Measurements from ENCODE around the gene TLDC2.
"Not testable (repeated sequence)": the region's sequence is repeated elsewhere in the genome, so short reads cannot be mapped to it uniquely, and the experiment has no call there.

Gene TLDC2

GRCh38 chr20:36895036-36895435, 19.1 kb downstream of the TLDC2 start:
- Histone ChIP-seq H3K4me1 (ENCODE audit: control insufficient read depth, insufficient read depth, low read length) (no peaks in the 10 kb centered on the region), H3K9me3 (ENCODE audit: control insufficient read depth, insufficient read depth, low read length) (no peaks in the 10 kb centered on the region), H3K9ac (ENCODE audit: low read depth, low read length) (no peak overlapping the region), H3K4me3 (ENCODE audit: low read depth, low read length) (no peak overlapping the region), H3K36me3 (ENCODE audit: control insufficient read depth, insufficient read depth, low read length) (peaks cover 28% of the 10 kb centered on the region), H3K27me3 (ENCODE audit: control insufficient read depth, insufficient read depth, low read length) (no peaks in the 10 kb centered on the region)

DNA sequence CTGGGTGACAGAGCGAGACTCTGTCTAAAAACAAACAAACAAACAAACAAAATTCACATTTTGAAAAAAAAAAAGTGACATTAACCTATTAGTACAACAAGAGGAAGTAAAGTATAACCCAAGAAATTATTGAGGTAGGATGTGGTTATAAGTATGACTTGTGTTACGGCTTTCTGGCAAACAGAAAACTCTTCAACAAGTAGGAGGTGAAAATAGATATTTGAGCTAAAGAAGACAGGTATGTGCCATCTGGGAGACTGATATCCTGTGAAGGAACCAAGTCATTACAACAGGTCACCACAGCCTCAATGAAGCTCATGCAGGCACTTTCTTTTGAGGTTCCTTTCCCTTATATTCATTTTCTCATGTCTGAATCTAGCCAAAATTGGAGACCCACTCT, 28.8 kb downstream of the TLDC2 start:
- Histone ChIP-seq H3K9me3 (ENCODE audit: control insufficient read depth, insufficient read depth, low read length) (no peaks in the 10 kb centered on the region), H3K9ac (ENCODE audit: low read depth, low read length) (no peak overlapping the region), H3K27me3 (ENCODE audit: control insufficient read depth, insufficient read depth, low read length) (no peaks in the 10 kb centered on the region), H3K4me3 (ENCODE audit: low read depth, low read length) (no peak overlapping the region), H3K36me3 (ENCODE audit: control insufficient read depth, insufficient read depth, low read length) (peaks cover 18% of the 10 kb centered on the region), H3K4me1 (ENCODE audit: control insufficient read depth, insufficient read depth, low read length) (no peaks in the 10 kb centered on the region)

DNA sequence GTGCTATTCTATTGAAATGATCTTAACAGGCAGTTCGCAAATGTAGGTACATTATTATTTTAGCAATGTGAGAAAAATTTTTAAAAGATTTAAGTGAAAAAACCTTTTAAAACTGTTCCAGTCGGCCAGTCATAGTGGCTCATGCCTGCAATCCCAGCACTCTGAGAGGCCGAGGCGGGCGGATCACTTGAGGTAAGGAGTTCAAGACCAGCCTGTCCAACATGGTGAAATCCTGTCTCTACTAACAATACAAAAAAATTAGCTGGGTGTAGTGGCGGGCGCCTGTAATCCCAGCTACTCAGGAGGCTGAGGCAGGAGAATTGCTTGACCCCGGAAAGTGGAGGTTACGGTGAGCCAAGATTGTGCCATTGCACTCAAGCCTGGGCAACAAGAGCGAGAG, 29.6 kb downstream of the TLDC2 start:
- H3K36me3 ChIP-seq (ENCODE audit: control insufficient read depth, insufficient read depth, low read length): peaks cover 19% of the 10 kb centered on the region
- not testable (repeated sequence) for H3K9ac ChIP-seq (ENCODE audit: low read depth, low read length); H3K4me1 ChIP-seq (ENCODE audit: control insufficient read depth, insufficient read depth, low read length); H3K4me3 ChIP-seq (ENCODE audit: low read depth, low read length); H3K9me3 ChIP-seq (ENCODE audit: control insufficient read depth, insufficient read depth, low read length); H3K27me3 ChIP-seq (ENCODE audit: control insufficient read depth, insufficient read depth, low read length)

GRCh38 chr20:36906086-36906485, 30.1 kb downstream of the TLDC2 start:
- H3K4me3 ChIP-seq (ENCODE audit: low read depth, low read length); H3K9me3 ChIP-seq (ENCODE audit: control insufficient read depth, insufficient read depth, low read length); H3K9ac ChIP-seq (ENCODE audit: low read depth, low read length); H3K27me3 ChIP-seq (ENCODE audit: control insufficient read depth, insufficient read depth, low read length); H3K4me1 ChIP-seq (ENCODE audit: control insufficient read depth, insufficient read depth, low read length): not testable (repeated sequence)
- H3K36me3 ChIP-seq (ENCODE audit: control insufficient read depth, insufficient read depth, low read length): peaks cover 19% of the 10 kb centered on the region

DNA sequence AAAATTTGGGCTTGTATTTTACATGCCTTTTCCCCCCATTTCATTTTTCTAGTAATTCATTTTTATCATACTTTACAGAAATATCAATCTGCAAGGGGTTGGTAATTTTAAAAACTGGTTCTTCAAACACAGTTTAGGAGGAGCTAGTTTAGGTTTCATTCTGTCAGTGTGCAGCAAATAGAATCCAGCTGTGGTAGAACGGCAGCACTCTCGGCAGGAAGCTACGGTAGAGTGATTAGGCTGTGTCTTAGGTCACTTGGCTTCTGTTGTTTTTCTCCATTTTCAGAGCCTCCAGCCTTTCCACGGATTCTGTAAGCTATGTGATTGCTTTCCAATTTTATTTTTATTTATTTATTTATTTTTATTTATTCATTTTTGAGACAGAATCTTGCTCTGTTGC, 32.7 kb downstream of the TLDC2 start:
- no peaks in the 10 kb centered on the region for H3K9me3 ChIP-seq (ENCODE audit: control insufficient read depth, insufficient read depth, low read length)
- peaks cover 8% of the 10 kb centered on the region for H3K4me1 ChIP-seq (ENCODE audit: control insufficient read depth, insufficient read depth, low read length)
- no peak overlapping the region for H3K9ac ChIP-seq (ENCODE audit: low read depth, low read length)
- no peak overlapping the region for H3K4me3 ChIP-seq (ENCODE audit: low read depth, low read length)
- no peaks in the 10 kb centered on the region for H3K27me3 ChIP-seq (ENCODE audit: control insufficient read depth, insufficient read depth, low read length)
- H3K36me3 ChIP-seq (ENCODE audit: control insufficient read depth, insufficient read depth, low read length): peaks cover 16% of the 10 kb centered on the region

DNA sequence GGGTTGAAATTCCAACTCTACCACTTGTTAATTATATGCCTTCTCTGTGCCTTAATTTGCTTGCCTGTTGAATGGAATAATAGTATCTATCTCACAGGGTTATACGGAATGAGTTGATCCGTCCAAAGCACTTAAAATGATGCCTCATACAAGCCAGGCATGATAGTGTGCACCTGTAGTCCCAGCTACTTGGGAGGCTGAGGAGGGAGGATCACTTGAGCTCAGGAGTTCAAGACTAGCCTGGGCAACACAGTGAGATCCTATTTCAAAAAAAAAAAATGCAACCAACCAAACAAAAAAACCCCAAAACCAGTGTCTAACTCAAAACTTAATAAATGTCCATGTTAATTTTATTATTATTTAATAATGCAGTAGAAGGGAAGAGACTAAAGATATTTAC, 40.3 kb downstream of the TLDC2 start:
- Histone ChIP-seq H3K4me1 (ENCODE audit: control insufficient read depth, insufficient read depth, low read length) (peaks cover 8% of the 10 kb centered on the region), H3K27me3 (ENCODE audit: control insufficient read depth, insufficient read depth, low read length) (no peaks in the 10 kb centered on the region), H3K4me3 (ENCODE audit: low read depth, low read length) (no peak overlapping the region), H3K9ac (ENCODE audit: low read depth, low read length) (no peak overlapping the region), H3K9me3 (ENCODE audit: control insufficient read depth, insufficient read depth, low read length) (no peaks in the 10 kb centered on the region), H3K36me3 (ENCODE audit: control insufficient read depth, insufficient read depth, low read length) (peaks cover 8% of the 10 kb centered on the region)

DNA sequence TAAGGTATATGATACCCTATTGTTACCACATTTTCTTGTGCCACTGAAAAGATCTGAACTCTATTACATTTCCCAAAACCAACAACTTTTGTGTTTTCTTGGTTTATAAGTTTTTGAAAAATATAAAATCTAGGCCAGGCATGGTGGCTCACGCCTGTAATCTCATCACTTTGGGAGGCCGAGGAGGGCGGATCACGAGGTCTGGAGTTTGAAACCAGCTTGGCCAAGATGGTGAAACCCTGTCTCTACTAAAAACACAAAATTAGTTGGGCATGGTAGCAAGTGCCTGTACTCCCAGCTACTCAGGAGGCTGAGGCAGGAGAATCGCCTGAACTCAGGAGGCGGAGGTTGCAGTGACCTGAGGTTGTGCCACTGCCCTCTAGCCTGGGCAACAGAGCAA, 41.3 kb downstream of the TLDC2 start:
- H3K4me3 ChIP-seq (ENCODE audit: low read depth, low read length): no peak overlapping the region
- no peaks in the 10 kb centered on the region for H3K9me3 ChIP-seq (ENCODE audit: control insufficient read depth, insufficient read depth, low read length)
- peaks cover 2% of the 10 kb centered on the region for H3K4me1 ChIP-seq (ENCODE audit: control insufficient read depth, insufficient read depth, low read length)
- no peak overlapping the region for H3K9ac ChIP-seq (ENCODE audit: low read depth, low read length)
- peaks cover 11% of the 10 kb centered on the region for H3K36me3 ChIP-seq (ENCODE audit: control insufficient read depth, insufficient read depth, low read length)
- no peaks in the 10 kb centered on the region for H3K27me3 ChIP-seq (ENCODE audit: control insufficient read depth, insufficient read depth, low read length)

DNA sequence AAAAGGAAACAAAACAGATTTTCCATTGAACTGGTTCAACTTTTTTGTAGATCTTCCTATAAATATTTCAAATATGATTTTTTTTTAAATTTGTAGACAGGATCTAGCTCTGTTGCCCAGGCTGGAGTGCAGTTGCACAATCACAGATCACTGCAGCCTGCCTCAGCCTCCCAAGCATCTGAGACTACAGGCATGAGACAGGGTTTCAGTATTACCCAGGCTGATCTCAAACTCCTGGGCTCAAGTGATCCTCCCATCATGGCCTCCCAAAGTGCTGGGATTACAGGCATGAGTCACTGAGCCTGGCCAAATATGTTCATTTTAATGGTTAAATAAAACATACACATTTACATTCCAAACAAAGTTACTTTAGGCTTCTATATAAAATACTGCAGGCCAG, 42.0 kb downstream of the TLDC2 start:
- Histone ChIP-seq H3K4me3 (ENCODE audit: low read depth, low read length) (no peak overlapping the region), H3K4me1 (ENCODE audit: control insufficient read depth, insufficient read depth, low read length) (no peaks in the 10 kb centered on the region), H3K36me3 (ENCODE audit: control insufficient read depth, insufficient read depth, low read length) (peaks cover 11% of the 10 kb centered on the region), H3K9ac (ENCODE audit: low read depth, low read length) (no peak overlapping the region), H3K9me3 (ENCODE audit: control insufficient read depth, insufficient read depth, low read length) (no peaks in the 10 kb centered on the region), H3K27me3 (ENCODE audit: control insufficient read depth, insufficient read depth, low read length) (no peaks in the 10 kb centered on the region)

- peaks cover 5% of the 10 kb centered on the region for H3K36me3 ChIP-seq (ENCODE audit: control insufficient read depth, insufficient read depth, low read length)
- no peaks in the 10 kb centered on the region for H3K27me3 ChIP-seq (ENCODE audit: control insufficient read depth, insufficient read depth, low read length)
- no peaks in the 10 kb centered on the region for H3K9me3 ChIP-seq (ENCODE audit: control insufficient read depth, insufficient read depth, low read length)
- no peak overlapping the region for H3K9ac ChIP-seq (ENCODE audit: low read depth, low read length)
- H3K4me1 ChIP-seq (ENCODE audit: control insufficient read depth, insufficient read depth, low read length): no peaks in the 10 kb centered on the region
- H3K4me3 ChIP-seq (ENCODE audit: low read depth, low read length): no peak overlapping the region
Measured at GRCh38 chr20:36919715-36920333, 43.9 kb downstream of the TLDC2 start.

GRCh38 chr20:36920334-36920730, 44.4 kb downstream of the TLDC2 start:
- H3K27me3 ChIP-seq (ENCODE audit: control insufficient read depth, insufficient read depth, low read length): no peaks in the 10 kb centered on the region
- peaks cover 5% of the 10 kb centered on the region for H3K36me3 ChIP-seq (ENCODE audit: control insufficient read depth, insufficient read depth, low read length)
- H3K9me3 ChIP-seq (ENCODE audit: control insufficient read depth, insufficient read depth, low read length): no peaks in the 10 kb centered on the region
- no peaks in the 10 kb centered on the region for H3K4me1 ChIP-seq (ENCODE audit: control insufficient read depth, insufficient read depth, low read length)
- H3K9ac ChIP-seq (ENCODE audit: low read depth, low read length): no peak overlapping the region
- no peak overlapping the region for H3K4me3 ChIP-seq (ENCODE audit: low read depth, low read length)

- H3K27me3 ChIP-seq (ENCODE audit: control insufficient read depth, insufficient read depth, low read length): no peaks in the 10 kb centered on the region
- H3K4me3 ChIP-seq (ENCODE audit: low read depth, low read length): no peak overlapping the region
- H3K4me1 ChIP-seq (ENCODE audit: control insufficient read depth, insufficient read depth, low read length): no peaks in the 10 kb centered on the region
- H3K9me3 ChIP-seq (ENCODE audit: control insufficient read depth, insufficient read depth, low read length): no peaks in the 10 kb centered on the region
- H3K36me3 ChIP-seq (ENCODE audit: control insufficient read depth, insufficient read depth, low read length): peaks cover 6% of the 10 kb centered on the region
- H3K9ac ChIP-seq (ENCODE audit: low read depth, low read length): no peak overlapping the region
Measured at GRCh38 chr20:36924167-36925045, 48.5 kb downstream of the TLDC2 start.

- H3K4me1 ChIP-seq (ENCODE audit: control insufficient read depth, insufficient read depth, low read length): no peaks in the 10 kb centered on the region
- no peaks in the 10 kb centered on the region for H3K27me3 ChIP-seq (ENCODE audit: control insufficient read depth, insufficient read depth, low read length)
- no peak overlapping the region for H3K9ac ChIP-seq (ENCODE audit: low read depth, low read length)
- no peak overlapping the region for H3K4me3 ChIP-seq (ENCODE audit: low read depth, low read length)
- peaks cover 6% of the 10 kb centered on the region for H3K36me3 ChIP-seq (ENCODE audit: control insufficient read depth, insufficient read depth, low read length)
- no peaks in the 10 kb centered on the region for H3K9me3 ChIP-seq (ENCODE audit: control insufficient read depth, insufficient read depth, low read length)
Measured at GRCh38 chr20:36925234-36925633, 49.3 kb downstream of the TLDC2 start.
